NCI-H1417 (cell line): Measurements from ENCODE around the gene KAZN.

Experiments used
- DNase-seq, 3 experiments: peaks; one replicate each; lab custom pipeline; 2025; lab: John Stamatoyannopoulos, UW

KAZN gene

GRCh38 chr1:14677292-14677971 is 78.9 kb downstream of the KAZN start:
- DNase-seq, result no peak

GRCh38 chr1:14678011-14678638 is 79.6 kb downstream of the KAZN start:
- DNase-seq, result no peak

GRCh38 chr1:14679027-14679688 is 80.7 kb downstream of the KAZN start:
- no peak for DNase-seq

- DNase-seq, result no peak
These were observed 82.7 kb downstream of the KAZN start for GRCh38 chr1:14681182-14681581.

- DNase-seq, result peak in 2 of 3 experiments; percentile 9 to 56
These were observed 84.6 kb downstream of the KAZN start for GRCh38 chr1:14682941-14683621.

- DNase-seq, result no peak
These were observed 86.6 kb downstream of the KAZN start for GRCh38 chr1:14685078-14685477.

GRCh38 chr1:14686701-14687100 is 88.2 kb downstream of the KAZN start:
- no peak for DNase-seq

GRCh38 chr1:14687147-14687546 is 88.7 kb downstream of the KAZN start:
- DNase-seq, result no peak

- peak in 1 of 3 experiments; percentile 33 for DNase-seq
These were observed 91.6 kb downstream of the KAZN start for GRCh38 chr1:14689996-14690615.

- no peak for DNase-seq
These were observed 95.5 kb downstream of the KAZN start for GRCh38 chr1:14693949-14694348.

GRCh38 chr1:14694589-14694988 is 96.1 kb downstream of the KAZN start:
- no peak for DNase-seq

GRCh38 chr1:14696761-14697160 is 98.3 kb downstream of the KAZN start:
- no peak for DNase-seq

GRCh38 chr1:14697353-14697752 is 98.9 kb downstream of the KAZN start:
- no peak for DNase-seq

- no peak for DNase-seq
These were observed 99.8 kb downstream of the KAZN start for GRCh38 chr1:14698314-14698713.

GRCh38 chr1:14699620-14700019 is 101.1 kb downstream of the KAZN start:
- peak in 1 of 3 experiments; percentile 75 for DNase-seq

- DNase-seq, result no peak
These were observed 106.4 kb downstream of the KAZN start for GRCh38 chr1:14704846-14705245.

- DNase-seq, result no peak
These were observed 107.3 kb downstream of the KAZN start for GRCh38 chr1:14705824-14706223.

- no peak for DNase-seq
These were observed 108.1 kb downstream of the KAZN start for GRCh38 chr1:14706631-14707030.

GRCh38 chr1:14707531-14708445 is 109.3 kb downstream of the KAZN start:
- DNase-seq, result no peak

GRCh38 chr1:14710331-14710730 is 111.8 kb downstream of the KAZN start:
- no peak for DNase-seq

- no peak for DNase-seq
These were observed 113.7 kb downstream of the KAZN start for GRCh38 chr1:14712136-14712535.
